COLO829 (cell line): ENCODE results near the gene HPCAL1.

Experiments used
- DNase-seq: peaks from one replicate; pipeline ENCODE4 v3.0.0; 2012; ENCODE audit warnings: low spot score

The HPCAL1 gene

DNA sequence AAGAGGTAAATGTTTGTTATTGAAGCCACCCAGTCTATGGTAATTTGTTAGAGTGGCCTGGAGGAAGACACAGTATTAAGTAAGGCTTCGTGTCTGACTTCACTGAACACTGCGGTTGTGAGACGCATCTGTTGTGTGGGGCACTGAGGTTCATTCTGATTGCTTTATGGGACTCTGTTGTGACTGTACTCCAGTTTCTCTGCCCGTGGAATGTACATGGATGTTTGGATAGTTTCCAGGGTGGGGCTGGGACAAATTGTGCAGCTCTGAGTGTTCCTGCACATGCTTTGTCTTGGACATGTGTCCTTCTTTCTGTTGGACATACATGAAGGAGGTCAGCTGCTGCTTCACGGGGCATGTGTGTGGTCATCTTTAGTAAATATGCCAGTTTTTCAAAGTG lies 86.9 kb downstream of the HPCAL1 start:
- DNase-seq, result no peak

DNA sequence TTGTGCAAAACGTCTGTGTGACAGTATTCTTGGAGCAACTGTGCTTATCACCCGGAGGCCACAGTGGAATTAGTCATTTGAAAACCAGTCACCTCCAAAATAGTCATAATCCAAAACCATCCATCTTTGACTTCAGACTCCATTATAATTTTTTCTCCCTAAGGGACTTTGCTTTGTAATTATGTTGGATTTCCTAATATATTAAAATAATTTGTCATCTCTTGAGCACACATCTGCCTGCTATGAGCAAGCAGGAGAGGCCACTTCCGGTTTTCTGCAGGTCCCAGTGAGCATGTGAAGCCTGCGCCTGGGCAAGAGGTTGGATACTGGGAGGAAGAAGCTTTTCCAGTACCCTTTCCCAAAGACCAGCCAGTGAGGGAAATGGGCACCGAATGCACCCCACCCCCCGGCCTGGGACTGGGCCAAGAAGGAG lies 87.7 kb downstream of the HPCAL1 start:
- no peak for DNase-seq

- no peak for DNase-seq
Measured at GRCh38 chr2:10392100-10392499, 89.4 kb downstream of the HPCAL1 start.

DNA sequence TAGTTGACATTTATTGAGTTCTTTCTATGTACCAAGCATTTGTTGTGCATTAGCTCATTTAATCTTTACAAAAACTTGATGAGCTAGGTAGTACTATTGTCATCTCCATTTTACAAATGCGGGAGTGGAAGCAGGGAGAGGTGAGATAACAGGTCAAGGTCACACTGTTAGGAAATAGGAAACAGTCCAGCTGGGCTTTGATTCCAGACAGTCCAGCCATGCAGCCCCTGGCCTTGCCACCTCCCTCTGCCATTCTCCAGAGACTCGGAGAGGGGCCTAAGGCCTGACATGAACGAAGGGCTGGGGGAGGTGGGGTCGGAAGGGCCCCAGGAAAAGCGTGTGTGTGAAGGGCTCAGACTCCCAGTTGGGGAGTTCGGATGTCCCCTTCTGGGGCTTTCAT lies 89.8 kb downstream of the HPCAL1 start:
- no peak for DNase-seq

DNA sequence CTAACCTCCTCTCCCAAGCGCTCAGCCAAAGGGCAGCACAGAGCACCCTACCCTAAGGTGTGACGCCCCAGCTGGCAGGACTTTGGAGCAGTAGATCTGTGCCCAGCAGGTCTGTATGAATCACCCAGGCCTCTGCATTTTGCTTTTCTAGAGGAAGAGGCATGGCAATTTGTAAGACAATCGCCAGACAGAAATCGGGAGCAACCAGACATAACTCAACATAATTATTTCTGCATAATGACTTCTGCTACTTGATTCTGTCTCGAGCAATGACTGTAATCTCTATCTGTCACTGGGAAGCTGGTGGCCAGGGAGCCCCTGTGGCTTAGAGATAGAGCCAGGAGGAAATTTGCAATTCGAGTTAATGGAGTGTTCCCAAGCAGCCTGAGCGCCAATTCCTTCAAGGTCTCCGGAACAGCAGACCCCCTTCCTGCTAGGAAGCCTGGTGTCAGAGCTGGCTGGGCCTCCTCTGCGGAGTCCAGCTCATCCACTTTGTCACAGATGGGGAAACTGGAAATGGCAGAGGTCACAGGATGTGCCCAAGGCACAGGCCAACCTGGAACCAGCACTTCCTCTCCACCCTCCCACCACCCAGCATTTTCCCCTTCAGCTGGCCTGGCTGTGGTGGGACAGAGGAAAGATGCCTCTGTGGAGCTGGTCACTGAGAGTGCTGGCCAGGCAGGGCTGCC lies 90.4 kb downstream of the HPCAL1 start:
- no peak for DNase-seq

DNA sequence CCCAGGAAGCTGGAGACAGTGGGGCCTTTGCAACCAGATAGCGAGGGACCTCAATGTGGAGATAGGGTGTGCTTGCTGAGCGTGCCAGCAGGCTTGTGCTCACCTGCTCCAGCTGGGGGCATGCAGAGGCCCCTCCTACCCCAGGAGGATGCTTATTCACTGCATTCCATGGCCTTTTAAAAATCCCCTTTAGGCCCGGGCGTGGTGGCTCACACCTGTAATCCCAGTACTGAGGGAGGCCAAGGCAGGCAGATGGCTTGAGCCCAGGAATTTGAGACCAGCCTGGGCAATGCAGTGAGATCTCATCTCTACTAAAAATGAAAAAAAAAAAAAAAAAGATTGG lies 90.9 kb downstream of the HPCAL1 start:
- no peak for DNase-seq

DNA sequence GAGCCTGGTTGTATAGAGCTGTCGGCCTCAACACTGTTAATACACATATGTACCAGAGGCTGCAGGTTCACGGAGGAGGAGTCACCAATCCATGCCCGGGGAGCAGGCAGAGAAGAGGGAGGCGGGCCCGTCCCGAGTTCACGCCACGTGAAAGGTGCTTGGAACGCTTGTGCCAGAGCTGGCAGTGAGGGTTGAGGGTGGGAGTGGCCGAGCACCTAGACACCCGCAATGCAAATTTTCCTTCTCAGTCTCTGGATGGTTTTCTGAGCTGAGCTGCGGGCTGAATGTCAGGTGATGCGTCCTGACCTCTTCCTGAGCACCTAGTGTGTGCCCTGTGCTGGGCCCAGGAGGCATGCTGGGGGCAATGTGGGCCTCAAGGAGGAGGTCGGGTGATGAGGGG lies 93.2 kb downstream of the HPCAL1 start:
- DNase-seq, result no peak

DNA sequence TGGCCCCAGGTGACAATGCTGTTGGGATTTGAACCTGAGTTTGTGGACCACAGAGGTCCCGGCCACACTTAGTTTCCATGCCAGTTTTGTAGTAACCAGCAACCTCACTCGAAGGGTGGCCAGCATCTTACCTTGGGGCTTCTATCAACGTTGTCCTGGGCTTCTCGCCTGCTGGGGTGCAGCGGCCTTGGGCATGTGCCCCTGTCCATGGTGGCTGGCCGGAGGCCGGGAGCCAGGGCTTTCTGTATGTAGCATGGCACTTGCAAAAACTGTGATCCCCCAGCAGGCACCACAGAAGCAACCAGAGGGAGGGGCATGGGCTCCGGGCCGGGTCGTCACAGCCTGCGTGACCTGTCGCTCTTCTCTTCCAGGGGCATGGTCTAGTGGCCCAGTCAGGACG lies 93.8 kb downstream of the HPCAL1 start:
- no peak for DNase-seq

GRCh38 chr2:10397297-10397875 lies 94.7 kb downstream of the HPCAL1 start:
- DNase-seq, result no peak

GRCh38 chr2:10397878-10398277 lies 95.2 kb downstream of the HPCAL1 start:
- DNase-seq, result no peak

- DNase-seq, result no peak
Measured at GRCh38 chr2:10398496-10398895, 95.8 kb downstream of the HPCAL1 start.

- no peak for DNase-seq
Measured at GRCh38 chr2:10399358-10399757, 96.7 kb downstream of the HPCAL1 start.

DNA sequence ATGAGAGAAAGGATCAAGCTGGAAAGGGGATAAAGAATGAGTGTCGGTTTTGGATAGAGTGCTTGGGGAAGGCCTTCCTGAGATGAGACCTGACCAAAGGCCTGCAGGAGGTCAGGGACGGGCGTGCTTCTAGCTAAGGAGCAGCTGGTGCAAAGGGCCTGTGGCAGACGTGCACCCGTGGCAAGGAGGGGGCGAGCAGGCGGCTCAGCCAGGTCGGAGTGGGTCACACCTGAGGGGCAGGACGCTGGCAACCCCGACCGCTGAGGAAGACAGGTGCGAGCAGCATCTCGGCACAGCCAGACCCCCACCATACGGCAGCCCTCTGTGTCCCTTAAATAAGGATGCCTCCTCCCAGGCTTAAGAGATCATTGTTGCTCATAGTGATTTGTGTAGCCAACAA lies 97.3 kb downstream of the HPCAL1 start:
- DNase-seq, result no peak

- no peak for DNase-seq
Measured at GRCh38 chr2:10400568-10400977, 97.9 kb downstream of the HPCAL1 start.

- no peak for DNase-seq
Measured at GRCh38 chr2:10400978-10401951, 98.6 kb downstream of the HPCAL1 start.

DNA sequence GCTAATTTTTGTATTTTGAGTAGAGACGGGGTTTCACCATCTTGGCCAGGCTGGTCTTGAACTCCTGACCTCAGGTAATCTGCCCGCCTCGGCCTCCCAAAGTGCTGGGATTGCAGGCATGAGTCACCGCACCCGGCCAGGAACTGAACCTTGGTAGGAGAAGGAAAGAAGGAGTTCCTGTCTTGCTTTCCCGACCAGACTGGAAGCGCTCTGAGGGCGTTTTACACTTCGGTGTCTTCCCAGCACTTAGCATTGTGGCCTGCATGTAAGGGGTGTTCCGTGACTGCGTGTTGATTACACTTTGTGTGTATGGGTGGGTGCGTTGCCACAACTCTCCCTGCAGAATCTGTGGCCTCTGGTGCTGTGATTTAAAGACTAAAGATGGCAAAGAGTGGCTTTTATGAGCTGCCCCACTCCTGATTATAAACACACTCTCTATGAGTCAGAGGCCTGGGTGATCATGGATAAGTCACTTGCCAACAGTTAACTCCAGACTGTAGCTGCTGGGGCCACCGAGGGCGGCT lies 99.4 kb downstream of the HPCAL1 start:
- DNase-seq, result no peak

- no peak for DNase-seq
Measured at GRCh38 chr2:10402653-10403215, 100.0 kb downstream of the HPCAL1 start.

GRCh38 chr2:10404324-10405143 lies 101.8 kb downstream of the HPCAL1 start:
- DNase-seq, result no peak

- peak; percentile 88 for DNase-seq
Measured at GRCh38 chr2:10405448-10405847, 102.7 kb downstream of the HPCAL1 start.

GRCh38 chr2:10406016-10406415 lies 103.3 kb downstream of the HPCAL1 start:
- no peak for DNase-seq

GRCh38 chr2:10406491-10407188 lies 103.9 kb downstream of the HPCAL1 start:
- DNase-seq, result no peak
